ENCODE measurements around the gene SH3PXD2A. TPM values are rescaled to one million over a fixed set of nuclear protein-coding genes. Genes with fewer than 3 reads are reported as not detected.
"Not testable (repeated sequence)": the region's sequence is repeated elsewhere in the genome, so short reads cannot be mapped to it uniquely, and the experiment has no call there.

Gene SH3PXD2A
- total RNA-seq, 1 experiment from 2014 or later, result 0.07 TPM

GRCh38 chr10:103783681-103784080 lies 71.7 kb downstream of the SH3PXD2A start:
- no peak overlapping the region for H3K9ac ChIP-seq (ENCODE audit: low read length)
- H3K4me1 ChIP-seq (ENCODE audit: low read length), result no peaks in the 10 kb centered on the region
- H3K4me3 ChIP-seq (ENCODE audit: low read length), result no peak overlapping the region
- no peak overlapping the region for H2AFZ ChIP-seq (ENCODE audit: low read length)
- DNase-seq, result no peak
- no peaks in the 10 kb centered on the region for H4K20me1 ChIP-seq (ENCODE audit: insufficient read depth, low read depth, low read length)
- H3K36me3 ChIP-seq (ENCODE audit: insufficient read depth, low read length), result no peaks in the 10 kb centered on the region
- no peaks in the 10 kb centered on the region for H3K9me3 ChIP-seq (ENCODE audit: low read length)
- no peaks in the 10 kb centered on the region for H3K79me2 ChIP-seq (ENCODE audit: low read length)
- no peak overlapping the region for H3K4me2 ChIP-seq (ENCODE audit: low read depth, low read length, poor library complexity, severe bottlenecking)
- no peaks in the 10 kb centered on the region for H3K27me3 ChIP-seq (ENCODE audit: low read length)
- H3K9me2 ChIP-seq (replicated peaks; ENCODE audit: insufficient read depth, low read length), result no peaks in the 10 kb centered on the region
- H3K27ac ChIP-seq (ENCODE audit: low read length), result no peak overlapping the region

GRCh38 chr10:103781329-103782061 lies 73.9 kb downstream of the SH3PXD2A start:
- no peaks in the 10 kb centered on the region for H3K36me3 ChIP-seq (ENCODE audit: insufficient read depth, low read length)
- H3K79me2 ChIP-seq (ENCODE audit: low read length), result no peaks in the 10 kb centered on the region
- no peak overlapping the region for H2AFZ ChIP-seq (ENCODE audit: low read length)
- H3K4me1 ChIP-seq (ENCODE audit: low read length), result peaks cover 7% of the 10 kb centered on the region; the same call in 1 of the 2 replicates
- H3K9me2 ChIP-seq (replicated peaks; ENCODE audit: insufficient read depth, low read length), result no peaks in the 10 kb centered on the region
- H3K27me3 ChIP-seq (ENCODE audit: low read length), result no peaks in the 10 kb centered on the region
- no peaks in the 10 kb centered on the region for H4K20me1 ChIP-seq (ENCODE audit: insufficient read depth, low read depth, low read length)
- H3K4me2 ChIP-seq (ENCODE audit: low read depth, low read length, poor library complexity, severe bottlenecking), result no peak overlapping the region
- no peak overlapping the region for H3K9ac ChIP-seq (ENCODE audit: low read length)
- peak; percentile 53 for DNase-seq
- no peak overlapping the region for H3K27ac ChIP-seq (ENCODE audit: low read length)
- H3K4me3 ChIP-seq (ENCODE audit: low read length), result no peak overlapping the region
- H3K9me3 ChIP-seq (ENCODE audit: low read length), result no peaks in the 10 kb centered on the region

GRCh38 chr10:103780242-103781149 lies 74.9 kb downstream of the SH3PXD2A start:
- Histone ChIP-seq H3K4me2 (ENCODE audit: low read depth, low read length, poor library complexity, severe bottlenecking) (no peak overlapping the region), H3K27me3 (ENCODE audit: low read length) (no peaks in the 10 kb centered on the region), H3K27ac (ENCODE audit: low read length) (no peak overlapping the region), H3K9ac (ENCODE audit: low read length) (no peak overlapping the region), H3K36me3 (ENCODE audit: insufficient read depth, low read length) (no peaks in the 10 kb centered on the region), H4K20me1 (ENCODE audit: insufficient read depth, low read depth, low read length) (no peaks in the 10 kb centered on the region), H2AFZ (ENCODE audit: low read length) (no peak overlapping the region), H3K4me3 (ENCODE audit: low read length) (no peak overlapping the region), H3K9me2 (replicated peaks; ENCODE audit: insufficient read depth, low read length) (no peaks in the 10 kb centered on the region), H3K9me3 (ENCODE audit: low read length) (no peaks in the 10 kb centered on the region), H3K4me1 (ENCODE audit: low read length) (peaks cover 8% of the 10 kb centered on the region; the same call in 1 of the 2 replicates), H3K79me2 (ENCODE audit: low read length) (no peaks in the 10 kb centered on the region)
- no peak for DNase-seq

- Histone ChIP-seq H3K4me2 (ENCODE audit: low read depth, low read length, poor library complexity, severe bottlenecking) (no peak overlapping the region), H3K4me3 (ENCODE audit: low read length) (no peak overlapping the region), H3K36me3 (ENCODE audit: insufficient read depth, low read length) (no peaks in the 10 kb centered on the region), H3K27ac (ENCODE audit: low read length) (no peak overlapping the region), H3K79me2 (ENCODE audit: low read length) (no peaks in the 10 kb centered on the region), H3K4me1 (ENCODE audit: low read length) (peaks cover 8% of the 10 kb centered on the region; the same call in 1 of the 2 replicates), H4K20me1 (ENCODE audit: insufficient read depth, low read depth, low read length) (no peaks in the 10 kb centered on the region), H2AFZ (ENCODE audit: low read length) (no peak overlapping the region), H3K9ac (ENCODE audit: low read length) (no peak overlapping the region), H3K9me3 (ENCODE audit: low read length) (no peaks in the 10 kb centered on the region), H3K9me2 (replicated peaks; ENCODE audit: insufficient read depth, low read length) (no peaks in the 10 kb centered on the region), H3K27me3 (ENCODE audit: low read length) (no peaks in the 10 kb centered on the region)
- DNase-seq, result no peak
These were observed 76.8 kb downstream of the SH3PXD2A start for GRCh38 chr10:103778358-103779139.

- no peak overlapping the region for H3K9ac ChIP-seq (ENCODE audit: low read length)
- no peaks in the 10 kb centered on the region for H3K9me2 ChIP-seq (replicated peaks; ENCODE audit: insufficient read depth, low read length)
- no peaks in the 10 kb centered on the region for H3K27me3 ChIP-seq (ENCODE audit: low read length)
- H3K4me2 ChIP-seq (ENCODE audit: low read depth, low read length, poor library complexity, severe bottlenecking), result no peak overlapping the region
- H3K4me1 ChIP-seq (ENCODE audit: low read length), result peaks cover 13% of the 10 kb centered on the region
- no peaks in the 10 kb centered on the region for H3K9me3 ChIP-seq (ENCODE audit: low read length)
- no peak overlapping the region for H3K4me3 ChIP-seq (ENCODE audit: low read length)
- no peaks in the 10 kb centered on the region for H4K20me1 ChIP-seq (ENCODE audit: insufficient read depth, low read depth, low read length)
- H2AFZ ChIP-seq (ENCODE audit: low read length), result no peak overlapping the region
- no peaks in the 10 kb centered on the region for H3K36me3 ChIP-seq (ENCODE audit: insufficient read depth, low read length)
- DNase-seq, result no peak
- no peaks in the 10 kb centered on the region for H3K79me2 ChIP-seq (ENCODE audit: low read length)
- no peak overlapping the region for H3K27ac ChIP-seq (ENCODE audit: low read length)
These were observed 78.3 kb downstream of the SH3PXD2A start for GRCh38 chr10:103776878-103777591.

GRCh38 chr10:103775776-103776175 lies 79.6 kb downstream of the SH3PXD2A start:
- no peak for DNase-seq
- Histone ChIP-seq H3K27ac (ENCODE audit: low read length) (no peak overlapping the region), H4K20me1 (ENCODE audit: insufficient read depth, low read depth, low read length) (no peaks in the 10 kb centered on the region), H3K27me3 (ENCODE audit: low read length) (no peaks in the 10 kb centered on the region), H3K4me2 (ENCODE audit: low read depth, low read length, poor library complexity, severe bottlenecking) (no peak overlapping the region), H3K9ac (ENCODE audit: low read length) (no peak overlapping the region), H3K9me2 (replicated peaks; ENCODE audit: insufficient read depth, low read length) (no peaks in the 10 kb centered on the region), H3K79me2 (ENCODE audit: low read length) (no peaks in the 10 kb centered on the region), H3K4me3 (ENCODE audit: low read length) (no peak overlapping the region), H3K4me1 (ENCODE audit: low read length) (peaks cover 17% of the 10 kb centered on the region), H3K36me3 (ENCODE audit: insufficient read depth, low read length) (no peaks in the 10 kb centered on the region), H3K9me3 (ENCODE audit: low read length) (no peaks in the 10 kb centered on the region), H2AFZ (ENCODE audit: low read length) (no peak overlapping the region)

GRCh38 chr10:103772846-103773245 lies 82.5 kb downstream of the SH3PXD2A start:
- not testable (repeated sequence) for H3K27me3 ChIP-seq (ENCODE audit: low read length); H3K9ac ChIP-seq (ENCODE audit: low read length); H3K9me3 ChIP-seq (ENCODE audit: low read length); H2AFZ ChIP-seq (ENCODE audit: low read length); H3K27ac ChIP-seq (ENCODE audit: low read length); H3K9me2 ChIP-seq (replicated peaks; ENCODE audit: insufficient read depth, low read length); H3K36me3 ChIP-seq (ENCODE audit: insufficient read depth, low read length); H3K79me2 ChIP-seq (ENCODE audit: low read length); H4K20me1 ChIP-seq (ENCODE audit: insufficient read depth, low read depth, low read length); DNase-seq
- H3K4me3 ChIP-seq (ENCODE audit: low read length), result peak overlapping the region; percentile 68; the same call in 1 of the 2 replicates
- peaks cover 28% of the 10 kb centered on the region for H3K4me1 ChIP-seq (ENCODE audit: low read length)
- peak overlapping the region; percentile 85 for H3K4me2 ChIP-seq (ENCODE audit: low read depth, low read length, poor library complexity, severe bottlenecking)

Data from Karpas-422 (cell line).